Fibroblast of skin of scalp (primary cell): Measurements from ENCODE around the gene METTL16.
"Not testable (repeated sequence)": the region's sequence is repeated elsewhere in the genome, so short reads cannot be mapped to it uniquely, and the experiment has no call there.

ENCODE experiments used
- DNase-seq: peaks from one replicate; pipeline ENCODE4 v3.0.0-alpha.2; 2013

METTL16 gene

DNA sequence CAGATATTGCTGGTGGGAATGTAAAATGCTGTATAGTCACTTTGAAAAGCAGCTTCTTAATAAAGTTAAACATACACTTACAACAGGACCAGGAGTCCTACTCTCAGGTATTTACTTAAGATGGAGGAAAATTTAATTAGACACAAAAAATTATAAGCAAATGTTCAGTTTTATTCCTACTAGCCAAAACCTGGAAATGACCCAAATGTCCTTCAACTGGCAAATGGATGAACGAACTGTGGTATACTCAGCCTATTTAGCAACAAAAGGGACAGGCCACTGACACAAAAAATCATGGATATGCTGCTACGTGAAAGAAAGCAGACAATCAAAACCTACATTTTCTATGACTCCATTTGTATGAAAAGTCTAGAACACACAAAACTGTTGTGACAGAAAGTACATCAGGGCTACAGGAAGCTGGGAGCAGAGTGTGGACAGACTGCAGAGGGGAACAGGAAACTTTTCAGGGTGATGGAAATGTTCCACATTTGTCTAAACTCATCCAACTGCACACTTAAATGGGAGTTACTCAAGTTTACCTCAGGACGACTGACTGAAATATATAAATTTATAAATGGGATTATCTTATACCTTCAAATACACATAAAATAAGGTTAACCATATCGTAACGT lies 61.6 kb downstream of the METTL16 start:
- no peak for DNase-seq

DNA sequence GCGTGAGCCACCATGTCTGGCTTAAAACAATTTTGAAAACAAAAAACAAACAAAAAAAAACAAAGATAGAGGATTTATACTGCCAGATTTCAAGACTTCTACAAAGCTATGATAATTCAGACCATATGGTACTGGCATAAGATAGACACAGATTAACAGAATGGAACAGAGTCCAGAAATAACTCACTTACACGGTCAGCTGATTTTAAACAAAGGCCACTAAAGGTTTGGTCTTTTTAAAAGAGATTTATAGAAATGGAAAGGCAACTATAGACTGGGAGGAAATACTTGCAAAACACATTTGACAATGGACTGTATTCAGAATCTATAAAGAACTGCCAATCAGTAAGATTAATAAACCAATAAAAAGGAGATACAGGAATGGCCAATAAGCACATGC lies 62.2 kb downstream of the METTL16 start:
- peak; percentile 10 for DNase-seq

DNA sequence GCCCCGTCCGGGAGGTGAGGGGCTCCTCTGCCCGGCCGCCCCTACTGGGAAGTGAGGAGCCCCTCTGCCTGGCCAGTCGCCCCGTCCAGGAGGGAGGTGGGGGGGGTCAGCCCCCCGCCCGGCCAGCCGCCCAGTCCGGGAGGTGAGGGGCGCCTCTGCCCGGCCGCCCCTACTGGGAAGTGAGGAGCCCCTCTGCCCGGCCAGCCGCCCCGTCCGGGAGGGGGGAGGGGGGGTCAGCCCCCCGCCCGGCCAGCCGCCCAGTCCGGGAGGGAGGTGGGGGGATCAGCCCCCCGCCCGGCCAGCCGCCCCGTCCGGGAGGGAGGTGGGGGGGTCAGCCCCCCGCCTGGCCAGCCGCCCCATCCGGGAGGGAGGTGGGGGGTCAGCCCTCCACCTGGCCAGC lies 64.2 kb downstream of the METTL16 start:
- DNase-seq = not testable (repeated sequence)

DNA sequence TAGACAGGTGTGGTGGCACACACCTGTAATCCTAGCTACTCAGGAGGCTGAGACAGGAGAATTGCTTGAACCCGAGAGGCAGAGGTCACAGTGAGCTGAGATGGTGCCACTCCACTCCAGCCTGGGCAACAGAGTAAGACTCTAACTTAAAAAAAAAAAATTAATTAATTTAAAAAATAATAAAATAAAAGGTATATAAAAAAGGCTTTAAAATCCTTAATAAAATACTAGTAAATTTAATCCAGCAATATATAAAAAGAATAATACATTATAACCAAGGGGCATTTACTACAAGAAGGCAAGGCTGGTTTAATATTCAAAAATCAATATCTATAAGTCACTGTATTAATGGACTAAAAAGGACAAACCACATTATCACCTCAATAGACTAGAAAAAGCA lies 66.0 kb downstream of the METTL16 start:
- no peak for DNase-seq

DNA sequence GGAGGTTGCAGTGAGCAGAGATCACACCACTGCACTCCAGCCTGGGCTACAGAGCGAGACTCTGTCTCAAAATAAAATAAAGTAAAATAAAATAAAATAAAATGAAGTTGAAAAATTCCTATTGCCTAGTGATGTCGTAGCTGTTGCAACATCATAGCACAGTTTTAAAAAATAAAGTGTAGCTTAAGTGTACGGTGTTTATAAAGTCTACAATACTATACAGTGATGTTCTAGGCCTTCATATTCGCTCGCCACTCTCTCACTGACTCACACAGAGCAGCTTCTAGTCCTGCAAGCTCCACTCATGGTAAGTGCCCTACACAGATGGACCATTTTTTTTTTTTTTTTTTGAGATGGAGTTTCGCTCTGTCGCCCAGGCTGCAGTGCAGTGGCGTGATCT lies 67.3 kb downstream of the METTL16 start:
- no peak for DNase-seq

DNA sequence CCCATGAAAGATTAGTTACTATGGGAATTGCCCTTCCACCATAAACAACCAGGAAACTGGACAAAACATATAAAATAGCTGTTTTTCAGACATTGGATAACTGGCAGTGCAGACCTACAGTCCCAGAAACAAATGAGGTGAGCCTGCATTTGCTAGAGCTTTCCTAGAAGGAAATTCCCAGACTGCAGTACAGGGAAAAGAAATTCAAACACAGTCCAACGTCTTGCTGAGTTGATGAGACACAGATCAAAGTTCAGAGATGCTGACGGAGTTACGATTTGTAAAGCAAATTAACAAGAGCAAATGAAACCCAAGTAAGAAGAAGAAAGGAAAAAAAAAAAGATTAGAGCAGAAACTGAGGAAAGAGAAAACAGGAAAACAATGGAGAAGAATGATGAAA lies 69.5 kb downstream of the METTL16 start:
- no peak for DNase-seq

DNA sequence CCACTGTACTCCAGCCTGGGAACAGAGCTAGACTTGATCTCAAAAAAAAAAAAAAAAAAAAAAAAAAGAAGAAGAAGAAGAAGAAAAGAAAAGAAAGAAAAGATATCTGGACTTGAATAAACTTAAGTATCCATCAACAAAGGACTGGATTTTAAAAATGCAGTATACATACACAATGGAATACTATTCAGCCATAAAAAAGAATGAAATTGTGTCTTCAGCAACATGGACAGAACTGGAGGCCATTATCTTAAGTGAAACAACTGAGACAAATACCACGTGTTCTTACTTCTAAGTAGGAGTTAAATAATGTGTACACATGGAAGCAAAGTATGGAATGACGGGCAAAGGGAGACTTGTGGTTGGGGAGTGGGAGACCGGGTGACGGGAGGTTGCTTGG lies 70.8 kb downstream of the METTL16 start:
- DNase-seq = no peak

DNA sequence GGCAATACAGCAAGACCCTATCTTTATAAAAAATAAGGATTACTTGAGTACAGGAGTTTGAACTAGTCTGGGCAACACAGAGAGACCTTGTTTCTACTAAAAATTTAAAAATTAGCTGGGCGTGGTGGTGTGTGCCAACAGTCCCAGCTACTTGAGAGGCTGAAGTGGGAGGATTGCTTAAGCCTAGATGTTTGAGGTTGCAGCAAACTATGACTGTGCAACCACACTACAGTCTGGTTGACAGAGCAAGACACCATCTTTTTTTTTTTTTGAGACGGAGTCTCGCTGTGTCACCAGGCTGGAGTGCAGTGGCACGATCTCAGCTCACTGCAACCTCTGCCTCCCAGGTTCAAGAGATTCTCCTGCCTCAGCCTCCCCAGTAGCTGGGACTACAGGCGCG lies 71.7 kb downstream of the METTL16 start:
- DNase-seq = peak; percentile 30

DNA sequence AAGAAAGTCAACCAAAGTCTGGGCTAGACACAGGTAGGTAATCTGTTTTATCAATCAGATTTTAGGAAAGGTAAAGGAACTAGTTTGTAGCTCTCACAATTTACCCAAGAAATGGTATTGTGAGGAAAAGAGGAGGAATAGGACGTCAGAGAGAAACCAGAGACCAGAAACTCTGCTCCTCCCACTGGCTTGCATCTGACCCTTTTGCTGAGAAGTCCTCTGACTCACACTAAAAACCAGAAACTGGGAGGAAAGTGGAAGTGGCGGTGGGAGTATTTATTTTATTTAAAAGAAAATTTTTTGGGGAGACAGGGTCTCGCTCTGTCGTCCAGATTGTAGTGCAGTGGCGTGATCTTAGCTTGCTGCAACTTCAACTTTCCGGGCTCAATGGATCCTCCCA lies 72.9 kb downstream of the METTL16 start:
- peak; percentile 15 for DNase-seq

DNA sequence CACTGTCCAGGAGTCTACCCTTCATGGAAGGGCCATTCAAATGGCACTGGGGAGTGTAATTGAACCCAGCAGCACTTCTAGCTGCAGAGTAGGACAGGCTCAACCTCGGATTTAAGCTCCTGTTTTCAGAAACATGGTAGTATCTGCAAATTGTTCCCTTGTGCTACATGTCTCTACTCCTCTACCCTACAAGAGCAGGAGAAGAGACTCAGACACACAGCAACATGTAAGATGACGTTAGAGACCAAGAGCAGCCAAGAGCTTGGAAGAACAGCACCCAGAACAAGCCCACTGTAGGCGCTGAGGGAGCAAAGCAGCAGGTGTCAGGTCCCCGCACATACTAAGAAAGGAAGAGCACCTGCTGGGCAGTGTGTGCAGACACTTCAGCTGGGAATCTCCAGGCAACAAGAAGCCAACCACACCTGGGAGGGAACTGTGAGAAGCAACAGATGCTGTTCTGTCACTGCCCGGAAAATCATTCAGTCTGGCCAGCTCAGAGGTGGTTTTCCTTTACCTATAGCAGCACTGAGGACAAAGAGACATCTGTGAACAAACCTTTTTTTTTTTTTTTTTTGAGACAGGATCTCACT lies 75.3 kb downstream of the METTL16 start:
- DNase-seq = no peak

DNA sequence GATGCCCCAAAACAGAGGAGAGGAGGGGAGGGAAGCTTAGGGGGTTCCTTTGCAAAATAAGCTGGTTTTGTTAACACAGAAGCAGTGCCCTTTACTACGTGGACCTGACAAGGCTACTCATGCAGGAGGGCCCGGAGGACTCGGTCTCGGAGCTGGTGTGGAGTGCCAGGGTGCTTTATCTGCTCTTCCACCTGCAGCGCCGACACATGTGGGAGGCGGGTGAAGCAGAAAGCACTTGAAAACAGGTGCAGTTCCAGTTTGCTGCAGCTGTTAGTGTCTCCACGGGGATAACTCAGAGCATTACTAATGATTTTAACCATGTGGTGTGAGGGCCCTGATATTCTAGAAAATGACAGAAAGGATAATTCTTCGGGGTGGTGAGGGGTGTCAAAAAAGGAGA lies 75.8 kb downstream of the METTL16 start:
- no peak for DNase-seq

DNA sequence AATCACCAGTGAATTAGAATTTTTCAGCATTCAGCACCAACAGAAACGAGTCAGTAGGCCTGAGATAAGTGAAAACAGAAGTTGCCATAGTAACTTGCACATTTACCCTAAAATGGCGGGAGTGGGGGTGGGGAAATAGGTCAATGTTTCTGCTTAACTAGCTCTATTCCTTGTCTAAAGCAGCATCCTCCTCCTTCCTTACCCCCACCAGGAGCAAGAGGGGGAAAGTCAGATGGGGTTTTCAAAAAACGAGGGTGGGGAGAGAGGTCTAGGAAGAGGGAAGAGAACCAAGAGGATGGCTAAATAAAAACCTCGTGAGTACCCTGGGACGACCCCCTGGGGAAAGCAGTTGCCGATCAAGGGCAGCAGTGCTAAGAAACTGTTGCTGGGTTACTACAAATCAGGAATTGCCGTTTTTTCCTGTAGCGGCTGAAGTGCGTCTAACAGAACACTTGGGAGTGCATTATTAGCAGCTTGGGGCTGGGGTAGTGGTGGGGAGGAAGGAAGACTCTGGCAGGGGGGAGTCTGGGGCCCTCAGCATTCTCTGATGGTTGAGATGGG lies 76.4 kb downstream of the METTL16 start:
- peak; percentile 44 for DNase-seq

DNA sequence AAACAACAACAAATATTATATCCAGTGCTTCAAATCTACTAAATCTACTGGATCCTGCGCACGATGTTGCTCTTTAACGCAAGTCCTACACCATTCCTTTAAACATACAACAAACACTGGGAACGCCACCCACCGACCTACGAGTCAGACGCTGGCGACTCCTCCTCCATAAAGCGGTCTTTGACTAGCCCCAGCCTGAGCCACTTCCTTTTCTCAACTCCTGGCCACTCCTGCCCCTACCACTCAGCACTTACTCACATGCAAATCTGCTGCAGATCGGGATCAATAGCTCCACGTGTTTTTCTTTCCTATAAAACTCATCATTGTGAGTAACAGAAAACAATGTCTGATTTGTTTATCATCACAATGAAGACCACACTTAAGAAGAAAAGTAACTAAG lies 78.0 kb downstream of the METTL16 start:
- DNase-seq = no peak

DNA sequence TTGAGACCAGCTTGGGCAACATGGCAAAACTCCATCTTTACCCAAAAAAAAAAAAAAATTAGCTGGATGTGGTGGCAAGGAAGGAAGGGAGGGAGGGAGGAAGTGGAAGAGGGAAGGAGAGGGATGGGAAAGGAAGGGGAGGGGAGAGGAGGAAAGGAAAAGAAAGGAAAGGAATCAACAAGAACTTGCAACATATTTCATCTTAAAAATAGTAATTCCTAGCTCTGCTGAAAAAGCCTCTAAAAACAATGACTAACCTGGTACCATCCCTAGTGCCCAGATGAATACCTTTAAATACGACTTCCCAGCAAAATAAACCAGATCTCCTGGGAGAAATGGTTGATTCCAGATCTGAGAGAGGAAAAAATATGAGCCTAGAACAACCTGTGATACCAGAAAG lies 83.8 kb downstream of the METTL16 start:
- DNase-seq = no peak

DNA sequence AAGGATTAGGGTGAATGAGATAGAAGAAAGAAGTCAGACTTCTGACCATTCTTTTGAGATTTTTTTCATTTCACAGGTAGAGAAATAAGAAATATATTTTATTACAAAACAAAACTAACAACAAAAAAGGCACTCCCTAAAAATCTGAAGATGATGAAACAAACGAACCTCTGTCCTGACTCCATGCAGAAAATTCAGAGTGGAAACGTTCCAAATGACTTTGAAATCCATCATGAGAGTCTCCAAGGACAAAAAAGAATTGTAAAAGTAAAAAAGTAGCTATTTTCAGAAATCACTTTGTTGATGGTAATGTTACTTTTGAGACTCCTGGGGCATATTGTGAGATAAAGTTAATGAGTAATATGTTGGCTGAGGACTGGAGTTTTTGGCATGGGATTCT lies 84.5 kb downstream of the METTL16 start:
- no peak for DNase-seq

DNA sequence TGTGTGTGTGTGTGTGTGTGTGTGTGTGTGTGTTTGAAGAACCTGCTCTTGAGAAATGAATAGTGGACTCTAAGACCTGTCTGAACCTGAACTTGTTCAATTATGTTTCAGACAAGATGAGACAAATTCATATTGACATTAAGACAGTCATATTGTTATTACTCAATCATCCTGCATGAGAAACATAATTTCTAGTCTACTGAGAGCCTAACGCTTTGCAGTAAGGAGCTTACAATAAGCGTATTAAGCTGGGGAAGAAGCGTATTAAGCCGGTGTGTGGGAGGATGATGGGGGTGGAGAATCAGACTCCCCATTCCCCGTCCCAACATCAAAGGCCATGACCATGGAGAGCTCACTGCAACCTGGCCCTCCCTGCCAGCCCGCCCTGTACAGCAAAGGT lies 88.4 kb downstream of the METTL16 start:
- DNase-seq = no peak

DNA sequence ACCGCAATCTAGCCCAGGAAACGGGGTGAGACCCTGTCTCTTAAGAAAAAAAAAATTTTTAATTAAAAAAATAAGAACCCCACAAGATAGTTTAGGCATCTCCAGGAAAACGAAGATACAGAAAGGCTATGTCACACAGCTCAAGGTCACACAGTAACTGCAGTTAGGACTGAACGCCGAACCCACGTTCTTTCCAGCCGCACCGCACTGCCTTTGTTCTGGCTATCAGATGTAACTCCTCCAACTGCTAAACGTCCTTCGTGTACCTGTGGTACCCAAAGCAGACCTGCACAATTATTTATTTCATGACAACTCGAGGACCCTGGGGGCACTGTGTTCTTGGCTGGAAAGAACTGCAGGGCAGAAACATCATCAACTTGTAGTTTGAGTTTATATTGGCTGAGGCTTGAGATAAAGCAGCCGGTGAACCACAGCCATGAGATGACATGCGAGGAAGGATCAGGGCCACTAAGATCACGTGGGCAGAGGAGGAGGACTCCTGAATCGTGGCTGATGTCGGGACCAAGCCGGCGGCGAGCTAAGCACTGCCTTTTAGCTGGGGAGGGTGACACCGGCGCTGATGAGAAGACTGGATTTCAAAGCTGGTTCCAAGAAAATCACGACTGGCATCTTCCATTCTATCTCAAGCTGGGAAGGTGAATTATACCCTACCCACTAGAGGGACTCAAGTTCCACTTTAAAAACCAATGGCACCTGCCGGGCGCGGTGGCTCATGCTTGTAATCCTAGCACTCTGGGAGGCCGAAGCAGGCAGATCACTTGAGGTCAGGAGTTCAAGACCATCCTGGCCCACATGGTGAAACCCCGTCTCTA lies 90.2 kb downstream of the METTL16 start:
- no peak for DNase-seq

DNA sequence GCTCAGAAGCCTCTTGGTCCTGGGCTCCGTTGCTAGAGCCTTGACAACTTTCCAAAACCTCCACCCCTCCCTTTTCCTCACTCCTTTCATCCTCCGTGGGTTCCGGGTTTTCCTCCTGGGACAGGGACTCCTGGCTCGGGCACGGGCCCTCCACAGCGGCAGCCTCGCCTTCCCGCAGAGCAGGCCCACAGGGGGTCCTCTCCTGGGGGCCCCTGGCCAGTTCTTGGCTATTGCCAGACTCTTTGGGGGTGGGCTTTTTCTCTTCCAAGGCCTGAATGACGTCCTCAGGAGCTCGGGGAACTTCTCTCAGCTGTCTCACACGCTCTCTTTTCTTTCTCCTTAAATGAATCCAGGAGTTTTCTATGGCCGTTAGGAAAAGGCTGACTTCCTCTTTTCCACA lies 91.5 kb downstream of the METTL16 start:
- DNase-seq = no peak

DNA sequence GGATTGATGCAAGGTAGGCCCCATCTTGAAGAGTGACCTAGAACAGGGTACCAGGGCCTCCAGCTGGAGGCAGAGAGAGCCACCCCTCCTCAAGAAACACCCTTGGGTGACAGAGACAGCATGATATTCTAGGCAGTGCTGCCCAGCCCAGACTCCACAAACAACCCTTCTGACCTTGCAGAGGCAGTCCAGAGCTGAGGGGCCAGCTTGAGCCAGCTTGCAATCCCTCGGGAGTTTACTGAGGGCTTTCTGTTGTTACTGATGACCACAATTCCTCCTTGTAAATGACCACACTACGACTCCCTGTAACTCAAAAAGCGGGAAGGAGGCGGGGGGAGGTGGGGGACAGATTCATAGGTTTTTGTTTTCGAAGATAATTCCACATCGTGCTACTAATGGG lies 92.2 kb downstream of the METTL16 start:
- DNase-seq = no peak

DNA sequence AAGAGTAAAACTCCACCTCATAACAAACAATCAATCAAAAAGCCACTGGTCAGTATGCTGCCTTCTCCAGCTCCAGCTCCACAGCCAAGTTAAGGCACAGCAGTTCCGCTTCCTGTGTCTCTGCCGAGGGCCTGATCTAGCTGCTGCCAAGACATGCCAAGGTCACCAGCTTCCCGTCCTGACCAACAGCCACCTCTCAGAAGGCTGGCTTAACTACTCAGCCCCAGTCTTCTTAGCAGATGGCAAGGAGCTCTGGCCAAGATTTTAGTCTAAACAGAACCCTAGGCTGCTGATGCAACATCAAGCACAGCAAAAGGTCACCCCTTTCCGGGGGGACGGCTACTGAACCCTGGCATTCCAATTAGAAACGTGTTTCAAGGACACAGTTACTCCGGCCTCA lies 93.1 kb downstream of the METTL16 start:
- no peak for DNase-seq

DNA sequence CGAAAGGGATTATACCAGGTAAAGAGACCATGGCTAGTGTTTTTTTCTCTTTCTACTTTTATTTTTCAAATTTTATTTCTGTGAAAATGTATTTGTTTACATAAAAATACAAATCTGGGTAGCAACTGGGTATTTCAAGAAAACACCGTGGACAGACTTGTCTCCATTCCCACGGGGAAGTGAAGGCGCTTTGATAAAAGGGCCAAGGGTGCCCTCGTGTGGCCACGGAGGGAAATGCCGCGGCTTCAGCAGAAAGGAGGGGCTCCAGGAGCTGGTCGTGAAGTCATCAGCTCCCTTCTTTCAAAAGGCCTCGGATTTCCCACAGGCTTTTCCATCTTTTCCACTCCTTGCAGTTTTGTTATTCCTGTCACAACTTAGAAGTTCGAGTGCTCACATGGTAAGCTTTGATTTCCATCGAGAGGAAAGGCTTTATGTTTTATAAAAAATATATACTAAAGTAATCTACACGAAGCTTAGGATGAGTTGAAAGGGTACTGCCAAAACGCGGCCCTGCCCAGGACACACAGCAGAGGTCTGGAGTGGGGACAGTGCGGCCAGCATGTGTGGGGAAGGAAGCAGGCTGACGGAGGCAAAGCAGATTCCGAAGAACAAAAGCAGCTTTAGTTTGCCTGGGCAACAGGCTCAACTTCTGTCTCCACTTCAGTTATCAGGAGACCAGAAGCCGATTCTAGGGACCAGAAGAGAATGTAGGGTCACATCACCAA lies 95.5 kb downstream of the METTL16 start:
- peak; percentile 85 for DNase-seq

DNA sequence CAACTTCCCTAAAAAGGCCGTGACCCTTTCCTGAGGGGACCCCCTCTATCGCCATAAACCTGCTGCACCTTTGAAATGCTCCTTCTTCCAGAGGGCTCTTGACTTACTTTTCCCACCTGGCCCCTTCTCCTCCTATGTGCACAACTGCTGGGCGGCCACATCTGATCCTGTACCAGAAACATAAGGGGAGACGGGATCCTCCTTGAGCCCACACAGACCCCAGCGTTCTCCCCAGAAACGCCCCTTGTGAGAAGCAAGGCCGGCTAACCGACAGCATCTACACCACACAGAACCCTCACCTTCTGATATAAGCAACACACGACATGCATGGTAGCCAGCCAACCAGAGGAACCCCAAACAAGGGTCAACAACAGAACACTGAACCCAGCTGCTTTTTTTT lies 96.6 kb downstream of the METTL16 start:
- no peak for DNase-seq

DNA sequence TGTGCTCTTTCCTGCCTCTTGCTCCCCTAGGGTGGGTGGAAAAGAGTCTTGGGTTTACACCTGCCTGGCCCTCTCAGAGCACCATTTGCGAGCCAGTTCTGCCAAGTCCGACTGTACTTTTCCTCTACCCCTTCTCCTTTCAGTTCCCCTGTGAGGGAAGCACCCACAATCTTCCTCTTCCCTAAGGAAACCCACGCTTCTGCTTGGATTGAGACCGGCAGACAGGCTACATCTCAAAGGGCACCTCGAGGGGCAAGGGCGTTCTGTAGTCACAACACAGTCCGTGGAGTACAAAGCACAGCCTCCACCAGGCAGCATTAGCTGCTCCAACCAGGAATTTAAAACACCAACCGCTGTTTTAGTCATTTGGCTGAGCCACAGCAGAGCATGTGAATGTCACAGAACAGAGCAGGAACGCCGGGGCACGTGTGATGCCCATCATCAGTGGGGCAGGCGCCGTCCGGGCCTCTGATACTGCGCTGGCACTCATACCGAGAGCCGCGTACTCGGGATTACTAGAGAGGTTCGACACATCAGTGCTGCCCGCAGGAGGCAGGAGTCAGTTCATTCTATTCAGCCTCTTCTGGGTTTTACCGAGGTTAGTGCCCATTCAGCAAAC lies 97.1 kb downstream of the METTL16 start:
- no peak for DNase-seq
